ENCODE measurements around the gene PPT2.
"Not testable (repeated sequence)": the region's sequence is repeated elsewhere in the genome, so short reads cannot be mapped to it uniquely, and the experiment has no call there.

DNA sequence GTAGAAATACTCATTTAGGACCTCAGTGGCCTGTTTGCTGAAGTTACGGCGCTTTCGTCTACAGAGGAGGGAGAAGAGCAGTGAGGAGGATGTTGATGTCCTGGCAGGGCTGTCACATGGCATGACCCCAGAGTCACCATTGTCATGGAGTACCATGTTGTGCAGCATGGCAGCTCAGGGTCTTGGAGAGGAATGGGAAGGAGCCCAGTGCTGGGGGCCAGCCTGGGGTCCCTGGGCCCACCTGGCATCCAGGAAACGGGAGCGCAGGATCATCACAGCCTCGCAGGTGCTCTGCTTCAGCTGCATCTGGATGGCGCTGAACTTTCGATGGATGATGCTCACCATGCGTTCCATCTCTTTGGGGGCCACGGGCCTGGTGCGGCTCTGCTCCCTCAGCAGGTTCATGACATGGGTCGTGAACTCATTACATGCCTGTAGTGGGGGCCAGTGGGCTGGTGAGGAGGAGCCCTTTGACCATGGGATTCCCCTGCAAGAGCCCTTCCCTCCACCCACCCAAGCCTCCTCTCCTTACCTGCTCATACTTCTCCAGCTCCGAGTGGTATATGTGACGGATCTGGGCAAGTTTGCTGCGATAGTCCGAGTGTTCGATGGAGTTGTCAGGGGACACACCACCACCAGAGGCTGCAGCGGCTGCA is 33.9 kb downstream of the PPT2 start:
- not testable (repeated sequence) for TF ChIP-seq POLR2A, POLR2AphosphoS5 (IDR thresholded peaks at IDR 0.05; ENCODE audit: low read depth, low read length)

Measured in GM12892 (cell line).